ENCODE data around the gene ZNF385D.

The ZNF385D gene

DNA sequence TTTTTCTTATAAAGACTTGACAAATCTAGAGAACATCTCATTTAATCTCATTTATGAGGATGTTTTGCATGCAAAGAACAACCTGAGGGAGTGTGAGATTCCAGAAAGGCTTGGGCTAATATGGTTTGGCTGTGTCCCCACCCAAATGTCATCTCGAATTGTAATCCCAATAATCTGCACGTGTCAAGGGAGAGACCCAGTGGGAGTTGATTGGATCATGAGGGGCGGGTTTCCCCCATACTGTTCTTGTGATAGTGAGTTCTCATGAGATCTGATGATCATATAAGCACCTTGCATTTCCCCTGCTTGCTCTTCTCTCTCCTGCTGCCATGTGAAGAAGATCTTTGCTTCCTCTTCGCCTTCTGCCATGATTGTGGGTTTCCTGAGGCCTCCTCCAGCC is 103.0 kb downstream of the ZNF385D start:
- H3K4me3 ChIP-seq (ENCODE audit: low read depth, low read length), result no peak overlapping the region
- no peak for DNase-seq (ENCODE audit: low read depth)
- TF ChIP-seq, protein P1, sequence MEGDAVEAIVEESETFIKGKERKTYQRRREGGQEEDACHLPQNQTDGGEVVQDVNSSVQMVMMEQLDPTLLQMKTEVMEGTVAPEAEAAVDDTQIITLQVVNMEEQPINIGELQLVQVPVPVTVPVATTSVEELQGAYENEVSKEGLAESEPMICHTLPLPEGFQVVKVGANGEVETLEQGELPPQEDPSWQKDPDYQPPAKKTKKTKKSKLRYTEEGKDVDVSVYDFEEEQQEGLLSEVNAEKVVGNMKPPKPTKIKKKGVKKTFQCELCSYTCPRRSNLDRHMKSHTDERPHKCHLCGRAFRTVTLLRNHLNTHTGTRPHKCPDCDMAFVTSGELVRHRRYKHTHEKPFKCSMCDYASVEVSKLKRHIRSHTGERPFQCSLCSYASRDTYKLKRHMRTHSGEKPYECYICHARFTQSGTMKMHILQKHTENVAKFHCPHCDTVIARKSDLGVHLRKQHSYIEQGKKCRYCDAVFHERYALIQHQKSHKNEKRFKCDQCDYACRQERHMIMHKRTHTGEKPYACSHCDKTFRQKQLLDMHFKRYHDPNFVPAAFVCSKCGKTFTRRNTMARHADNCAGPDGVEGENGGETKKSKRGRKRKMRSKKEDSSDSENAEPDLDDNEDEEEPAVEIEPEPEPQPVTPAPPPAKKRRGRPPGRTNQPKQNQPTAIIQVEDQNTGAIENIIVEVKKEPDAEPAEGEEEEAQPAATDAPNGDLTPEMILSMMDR (IDR thresholded peaks at IDR 0.05; ENCODE audit: insufficient read depth, low read depth, low read length, missing control alignments), result no peak

DNA sequence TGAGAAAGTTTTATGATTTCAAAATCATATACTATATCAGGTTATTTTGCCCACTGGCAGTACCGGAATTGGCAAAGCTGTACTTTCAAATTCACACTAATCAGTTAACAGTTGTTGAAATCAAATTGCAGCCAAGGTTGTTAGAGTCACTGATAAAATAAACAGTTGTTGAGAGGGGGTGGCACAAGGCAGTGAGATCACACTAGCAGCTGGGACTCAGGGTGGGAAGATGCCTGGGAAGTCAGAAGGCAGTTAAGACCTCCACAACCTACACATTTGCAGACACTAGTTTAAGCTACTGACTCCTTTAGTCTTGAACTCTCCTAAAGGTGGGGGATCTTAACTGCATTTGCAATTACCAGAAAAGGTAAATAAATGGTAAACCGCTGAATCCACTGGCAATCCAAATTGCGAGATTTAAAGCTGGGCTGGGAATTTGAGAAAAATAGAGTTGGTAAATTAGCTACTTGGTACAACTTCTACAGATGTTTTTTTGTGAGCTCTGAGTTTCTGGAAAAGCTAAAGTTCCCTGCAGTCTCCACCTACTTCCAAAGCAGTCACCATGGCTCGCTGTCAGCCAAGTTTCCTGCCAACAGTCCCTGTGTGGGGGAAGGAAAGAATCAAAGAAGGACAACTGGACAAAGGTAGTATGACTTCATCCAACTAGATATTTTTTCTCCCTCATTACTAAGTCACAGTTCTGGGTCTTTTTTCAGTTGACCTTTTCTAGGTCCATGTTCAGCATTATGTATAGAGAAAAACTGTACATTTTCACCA is 105.7 kb downstream of the ZNF385D start:
- no peak overlapping the region for H3K4me3 ChIP-seq (ENCODE audit: low read depth, low read length)
- DNase-seq (ENCODE audit: low read depth), result no peak
- TF ChIP-seq, protein P1 (IDR thresholded peaks at IDR 0.05; ENCODE audit: insufficient read depth, low read depth, low read length, missing control alignments), result no peak

DNA sequence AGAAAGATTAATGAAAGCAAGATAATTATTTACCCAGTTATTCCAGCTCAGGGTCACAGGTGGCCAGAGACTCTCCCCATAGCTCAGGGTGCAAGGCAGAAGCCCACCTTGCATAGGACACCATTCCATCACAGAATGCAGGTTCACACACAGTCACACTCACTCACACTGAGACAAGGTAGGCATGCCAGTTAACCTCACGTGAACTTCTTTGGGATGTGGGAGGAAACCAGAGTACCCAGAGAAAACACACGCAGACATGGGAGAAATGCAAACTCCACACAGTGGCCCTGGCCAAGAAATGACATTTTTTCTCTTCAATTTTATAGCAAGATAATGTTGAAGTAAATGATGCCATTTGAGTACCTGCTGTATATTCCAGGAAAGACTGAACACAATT is 106.7 kb downstream of the ZNF385D start:
- no peak overlapping the region for H3K4me3 ChIP-seq (ENCODE audit: low read depth, low read length)
- TF ChIP-seq, protein P1 (IDR thresholded peaks at IDR 0.05; ENCODE audit: insufficient read depth, low read depth, low read length, missing control alignments), result no peak
- no peak for DNase-seq (ENCODE audit: low read depth)

DNA sequence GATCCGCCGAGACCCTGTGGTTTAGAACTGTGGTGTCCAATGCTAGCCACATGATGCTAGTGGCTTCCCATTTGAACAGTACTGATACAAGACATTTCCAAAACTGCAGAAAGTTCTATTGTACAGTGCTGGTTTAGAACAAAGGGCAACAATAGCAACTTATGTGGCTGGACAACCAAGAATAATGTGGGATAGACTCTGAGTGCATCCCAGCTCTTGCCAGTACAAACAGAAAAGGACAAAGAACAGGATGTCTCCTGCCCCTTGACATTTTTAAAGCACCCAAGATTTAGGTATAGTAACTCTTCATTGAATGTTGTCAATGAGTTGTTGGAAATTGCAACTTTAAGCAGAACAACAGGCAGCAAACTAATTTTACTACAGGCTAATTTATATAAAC is 107.3 kb downstream of the ZNF385D start:
- DNase-seq (ENCODE audit: low read depth), result no peak
- TF ChIP-seq, protein P1 (IDR thresholded peaks at IDR 0.05; ENCODE audit: insufficient read depth, low read depth, low read length, missing control alignments), result no peak

DNA sequence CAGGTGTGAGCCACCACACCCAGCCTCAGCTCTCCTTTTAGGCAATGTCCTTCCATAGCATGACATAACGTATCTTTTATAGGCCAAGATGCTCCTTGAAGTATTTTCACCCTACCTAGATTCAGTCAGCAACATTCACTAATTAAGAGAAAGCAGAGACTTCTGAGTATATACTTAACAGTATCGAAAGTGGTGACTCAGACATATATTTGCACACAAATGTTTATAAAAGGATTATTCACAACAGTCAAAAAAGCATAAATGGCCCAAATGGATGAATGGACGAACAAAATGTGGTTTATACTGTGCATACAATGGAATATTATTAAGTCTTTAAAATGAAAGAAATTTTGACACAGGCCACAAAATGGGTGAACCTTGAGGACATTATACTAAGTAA is 108.6 kb downstream of the ZNF385D start:
- TF ChIP-seq, protein P1 (IDR thresholded peaks at IDR 0.05; ENCODE audit: insufficient read depth, low read depth, low read length, missing control alignments), result no peak
- H3K4me3 ChIP-seq (ENCODE audit: low read depth, low read length), result no peak overlapping the region
- DNase-seq (ENCODE audit: low read depth), result no peak

More for the DNA sequence above, 107.3 kb downstream of the ZNF385D start:
- no peak overlapping the region for H3K4me3 ChIP-seq (ENCODE audit: low read depth, low read length)

DNA sequence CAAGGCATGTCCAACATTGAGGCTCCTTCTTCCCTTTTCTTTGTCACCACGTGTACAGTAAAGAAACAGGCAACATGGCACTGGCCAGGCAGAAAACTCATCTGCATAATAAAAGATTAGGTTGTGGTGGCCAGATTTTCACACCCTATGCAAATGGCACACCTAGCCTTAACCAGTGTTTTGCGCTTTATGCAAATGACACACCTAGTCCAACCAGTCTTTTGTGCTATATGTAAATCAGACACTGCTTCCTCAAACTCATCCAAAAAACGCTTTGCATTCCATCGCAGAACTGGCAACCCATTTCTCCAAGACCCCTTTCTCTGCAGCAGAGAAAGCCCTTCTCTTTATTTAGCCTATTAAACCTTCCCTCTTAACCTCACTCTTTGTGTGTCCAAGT is 109.1 kb downstream of the ZNF385D start:
- TF ChIP-seq, protein P1 (IDR thresholded peaks at IDR 0.05; ENCODE audit: insufficient read depth, low read depth, low read length, missing control alignments), result no peak
- DNase-seq (ENCODE audit: low read depth), result no peak
- no peak overlapping the region for H3K4me3 ChIP-seq (ENCODE audit: low read depth, low read length)

DNA sequence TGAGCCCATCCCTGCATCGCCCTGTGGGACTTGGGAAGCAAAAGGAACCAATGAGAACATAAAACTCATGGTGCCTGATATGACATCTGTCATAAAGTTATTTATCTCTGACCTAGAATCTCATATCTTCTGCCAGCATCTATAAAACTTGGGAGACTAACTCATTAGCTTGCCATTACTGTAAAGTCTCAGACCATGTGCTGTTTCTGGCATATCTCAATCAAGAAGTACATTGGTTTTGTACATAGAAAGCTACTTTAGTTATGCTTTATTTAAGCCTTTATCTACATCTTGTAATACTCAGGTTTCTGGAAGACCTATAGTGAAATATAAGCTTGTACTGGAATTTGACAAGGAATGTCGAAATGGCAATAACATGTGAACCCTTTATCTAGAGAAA is 112.5 kb downstream of the ZNF385D start:
- H3K4me3 ChIP-seq (ENCODE audit: low read depth, low read length), result no peak overlapping the region
- TF ChIP-seq, protein P1 (IDR thresholded peaks at IDR 0.05; ENCODE audit: insufficient read depth, low read depth, low read length, missing control alignments), result no peak
- no peak for DNase-seq (ENCODE audit: low read depth)

Data from GM12865 (cell line).